Colonic mucosa (tissue), 4 donors: ENCODE measurements around the gene NCAM2. TPM values are rescaled to one million over a fixed set of nuclear protein-coding genes. Genes with fewer than 3 reads are reported as not detected.

Experiments
- DNase-seq: peaks from one replicate; pipeline ENCODE4 v3.0.0-alpha.2; 2020
- H3K27ac ChIP-seq: fragments of 200-600 bp; one replicate; pipeline ENCODE4 v1.8.0; 2021
- H3K27me3 ChIP-seq: fragments of 200-600 bp; one replicate; pipeline ENCODE4 v1.8.0; 2021
- H3K36me3 ChIP-seq: fragments of 200-600 bp; one replicate; pipeline ENCODE4 v1.8.0; 2021
- H3K4me1 ChIP-seq: fragments of 200-600 bp; one replicate; pipeline ENCODE4 v1.8.0; 2021; ENCODE audit warnings: mild to moderate bottlenecking
- H3K4me3 ChIP-seq: fragments of 200-600 bp; one replicate; pipeline ENCODE4 v1.8.0; 2021
- H3K9ac ChIP-seq, 2 donors: one replicate each; pipeline ENCODE4 v1.7.0; 2013; ENCODE audit warnings: control low read depth in 2 of 2, low read depth in 2 of 2, low read length in 2 of 2
- H3K9me3 ChIP-seq: fragments of 200-600 bp; one replicate; pipeline ENCODE4 v1.8.0; 2021
- CTCF ChIP-seq: fragments of 200-600 bp; IDR thresholded peaks from one replicate; pipeline ENCODE4 v1.8.0; 2022; ENCODE audit warnings: antibody characterized with exemption, mild to moderate bottlenecking
- intact Hi-C: fragments of 100-400 bp; cut with DNase I; formaldehyde crosslinking; loops from one replicate; pipeline ENCODE4 v1.14.1; 2022
- total RNA-seq, 2 donors: library from RNA; stranded (reverse); fragmentation: NEBNext Ultra II Directional in 1 of 2; extraction: Animal tissue kit (Norgen Biotek cat#: 25700) in 1 of 2; gene quantifications; one replicate each; pipeline ENCODE4 v1.2.1, GENCODE V29; 2021
- donor health status: healthy.
- donor health status: DM: no; HTN: no; CAD: no.
- donor health status: DM: no; HTN: no; CAD: no.

The NCAM2 gene
- total RNA-seq, 2 donors from 2014 or later: 0.52 to 2.8 TPM

- Histone ChIP-seq H3K4me3 (no peak overlapping the region), H3K4me1 (no peaks in the 10 kb centered on the region), H3K27ac (no peak overlapping the region), H3K9ac (no peak overlapping the region), H3K27me3 (no peaks in the 10 kb centered on the region), H3K36me3 (no peaks in the 10 kb centered on the region), H3K9me3 (no peaks in the 10 kb centered on the region)
- TF ChIP-seq CTCF: no peak
- DNase-seq: no peak
- intact Hi-C loops: no loop called here
Measured at GRCh38 chr21:21231913-21232312, 233.7 kb downstream of the NCAM2 start.

- intact Hi-C loops: no loop called here
- no peak overlapping the region for H3K4me3 ChIP-seq
- DNase-seq: no peak
- TF ChIP-seq CTCF: peak; percentile 23
- no peak overlapping the region for H3K9ac ChIP-seq
- no peaks in the 10 kb centered on the region for H3K36me3 ChIP-seq
- no peak overlapping the region for H3K27ac ChIP-seq
- no peaks in the 10 kb centered on the region for H3K27me3 ChIP-seq
- H3K4me1 ChIP-seq: no peaks in the 10 kb centered on the region
- H3K9me3 ChIP-seq: no peaks in the 10 kb centered on the region
Measured at GRCh38 chr21:21232320-21232719, 234.1 kb downstream of the NCAM2 start.

GRCh38 chr21:21233051-21233450 is 234.8 kb downstream of the NCAM2 start:
- H3K36me3 ChIP-seq: no peaks in the 10 kb centered on the region
- DNase-seq: no peak
- H3K9me3 ChIP-seq: no peaks in the 10 kb centered on the region
- no peak overlapping the region for H3K9ac ChIP-seq
- no peak for TF ChIP-seq CTCF
- no peaks in the 10 kb centered on the region for H3K27me3 ChIP-seq
- intact Hi-C loops: no loop called here
- no peak overlapping the region for H3K27ac ChIP-seq
- no peak overlapping the region for H3K4me3 ChIP-seq
- no peaks in the 10 kb centered on the region for H3K4me1 ChIP-seq

GRCh38 chr21:21236996-21237395 is 238.8 kb downstream of the NCAM2 start:
- Histone ChIP-seq H3K27me3 (no peaks in the 10 kb centered on the region), H3K4me1 (no peaks in the 10 kb centered on the region), H3K4me3 (no peak overlapping the region), H3K36me3 (no peaks in the 10 kb centered on the region), H3K9ac (no peak overlapping the region), H3K9me3 (no peaks in the 10 kb centered on the region), H3K27ac (no peak overlapping the region)
- intact Hi-C loops: no loop called here
- no peak for TF ChIP-seq CTCF
- no peak for DNase-seq

GRCh38 chr21:21238629-21239400 is 240.6 kb downstream of the NCAM2 start:
- no peak overlapping the region for H3K27ac ChIP-seq
- H3K27me3 ChIP-seq: no peaks in the 10 kb centered on the region
- H3K36me3 ChIP-seq: no peaks in the 10 kb centered on the region
- no peak overlapping the region for H3K4me3 ChIP-seq
- no peak overlapping the region for H3K9ac ChIP-seq
- DNase-seq: no peak
- no peak for TF ChIP-seq CTCF
- no peaks in the 10 kb centered on the region for H3K4me1 ChIP-seq
- no peaks in the 10 kb centered on the region for H3K9me3 ChIP-seq
- intact Hi-C loops: no loop called here
